Hematopoietic multipotent progenitor cell treated with erythropoietin and hydrocortisone succinate and interleukin-3 and kit ligand, for 8 days (in vitro differentiated cells): Measurements from ENCODE around the gene GIMAP8.
"Not testable (repeated sequence)": the region's sequence is repeated elsewhere in the genome, so short reads cannot be mapped to it uniquely, and the experiment has no call there.

Source experiments
- DNase-seq: peaks from one replicate; pipeline ENCODE4 v3.0.0-alpha.2; 2015

The GIMAP8 gene

DNA sequence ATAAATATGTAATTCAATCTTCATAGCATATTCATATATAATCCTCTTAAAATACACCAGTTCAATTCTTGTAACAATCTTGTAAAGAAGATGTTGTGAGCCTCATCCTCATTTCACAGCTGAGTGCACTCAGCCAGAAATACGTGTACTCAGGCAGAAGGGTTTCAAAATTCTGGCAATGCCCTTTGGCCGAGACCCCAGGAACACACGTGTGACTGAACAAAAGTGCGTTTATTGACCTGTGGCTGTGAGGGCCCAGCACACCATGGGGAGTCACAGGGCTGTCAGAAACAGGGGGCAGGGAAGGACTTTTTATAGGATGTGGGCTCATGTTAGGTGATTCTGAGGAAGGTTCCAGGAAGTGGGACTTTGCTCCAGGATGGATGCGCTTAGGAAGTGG is 21.5 kb downstream of the GIMAP8 start:
- DNase-seq, result no peak

GRCh38 chr7:150473902-150474301 is 23.5 kb downstream of the GIMAP8 start:
- DNase-seq, result no peak

DNA sequence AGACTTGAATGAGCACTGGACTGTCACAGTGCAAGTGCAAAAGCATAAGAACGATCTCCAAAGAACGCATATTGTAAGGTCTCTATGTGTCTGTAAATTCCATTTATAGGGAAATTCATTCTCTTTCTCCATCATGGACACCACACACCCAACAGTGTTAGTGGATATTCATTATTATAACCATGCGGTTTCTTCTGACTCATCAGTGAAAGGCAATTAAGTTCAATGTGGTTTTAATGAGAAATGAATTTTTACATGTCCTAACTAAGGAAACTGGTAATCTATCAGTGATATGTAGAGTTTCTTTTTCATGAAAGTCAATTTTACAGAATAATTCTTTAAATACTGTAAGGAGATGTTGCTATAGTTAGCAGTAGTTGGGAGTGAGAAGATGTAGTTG is 25.9 kb downstream of the GIMAP8 start:
- no peak for DNase-seq

- no peak for DNase-seq
These were observed 26.6 kb downstream of the GIMAP8 start for GRCh38 chr7:150476819-150477631.

- DNase-seq, result no peak
These were observed 28.7 kb downstream of the GIMAP8 start for GRCh38 chr7:150479023-150479716.

GRCh38 chr7:150481186-150481920 is 30.9 kb downstream of the GIMAP8 start:
- no peak for DNase-seq

DNA sequence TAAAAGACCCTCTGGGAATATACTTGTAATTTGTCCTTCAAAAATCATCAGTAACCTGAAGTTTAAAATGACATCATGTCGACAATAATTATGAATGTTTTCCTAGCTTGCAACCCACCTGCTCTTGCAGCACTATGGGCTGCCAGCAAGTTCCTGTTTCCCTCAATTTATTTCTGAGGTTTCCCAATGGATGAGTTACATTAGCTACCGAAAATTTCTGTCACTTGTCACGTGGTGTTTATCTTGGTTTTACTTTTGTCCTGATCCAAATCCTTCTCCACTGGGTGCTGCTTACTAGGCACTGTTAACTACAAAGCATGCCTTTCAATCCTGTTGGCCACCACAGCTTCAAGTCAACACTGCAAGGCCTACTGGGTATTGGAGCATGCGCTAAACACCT is 31.5 kb downstream of the GIMAP8 start:
- no peak for DNase-seq

GRCh38 chr7:150483514-150483913 is 33.1 kb downstream of the GIMAP8 start:
- not testable (repeated sequence) for DNase-seq

GRCh38 chr7:150484071-150484470 is 33.6 kb downstream of the GIMAP8 start:
- not testable (repeated sequence) for DNase-seq

DNA sequence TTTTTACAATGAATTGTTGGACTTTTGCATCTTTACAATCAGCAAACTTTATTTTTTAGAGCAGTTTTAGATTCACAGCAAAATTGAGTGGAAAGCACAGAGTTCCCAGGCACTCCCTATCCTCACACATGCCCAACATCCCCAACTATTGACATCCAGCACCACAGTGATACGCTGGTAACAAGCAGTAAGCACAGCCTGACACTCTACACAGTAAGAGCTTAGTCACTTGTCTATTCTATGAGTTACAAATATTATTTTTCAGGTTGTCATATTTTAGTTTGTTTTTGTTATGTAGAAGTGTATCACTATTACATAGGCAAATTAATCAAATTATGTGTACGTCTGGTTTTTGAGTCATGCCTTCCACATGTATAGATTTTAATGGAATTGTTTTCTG is 37.2 kb downstream of the GIMAP8 start:
- no peak for DNase-seq

DNA sequence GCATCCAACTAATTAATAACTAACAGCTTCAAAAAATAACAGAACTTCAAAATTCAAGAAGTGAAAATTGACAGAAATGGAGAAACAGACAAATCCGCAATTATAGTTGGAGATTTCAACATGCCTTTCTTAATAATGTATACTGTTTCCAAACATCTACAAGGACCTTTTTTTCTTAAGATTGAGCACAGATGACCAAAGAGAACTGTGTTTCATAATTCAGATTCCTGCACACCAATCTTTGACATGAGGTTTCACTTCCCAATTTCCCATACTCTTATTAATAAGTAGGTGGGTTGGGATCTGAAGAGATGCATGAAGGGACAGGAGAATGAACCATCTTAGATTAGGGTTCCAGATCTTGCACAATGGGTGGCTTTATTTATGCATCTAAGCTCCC is 39.4 kb downstream of the GIMAP8 start:
- no peak for DNase-seq

DNA sequence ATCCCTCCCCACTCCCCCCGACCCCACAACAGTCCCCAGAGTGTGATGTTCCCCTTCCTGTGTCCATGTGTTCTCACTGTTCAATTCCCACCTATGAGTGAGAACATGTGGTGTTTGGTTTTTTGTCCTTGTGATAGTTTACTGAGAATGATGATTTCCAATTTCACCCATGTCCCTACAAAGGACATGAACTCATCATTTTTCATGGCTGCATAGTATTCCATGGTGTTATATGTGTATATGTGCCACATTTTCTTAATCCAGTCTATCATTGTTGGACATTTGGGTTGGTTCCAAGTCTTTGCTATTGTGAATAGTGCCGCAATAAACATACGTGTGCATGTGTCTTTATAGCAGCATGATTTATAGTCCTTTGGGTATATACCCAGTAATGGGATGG is 43.0 kb downstream of the GIMAP8 start:
- DNase-seq, result not testable (repeated sequence)

- no peak for DNase-seq
These were observed 52.1 kb downstream of the GIMAP8 start for GRCh38 chr7:150502519-150502918.

- no peak for DNase-seq
These were observed 52.7 kb downstream of the GIMAP8 start for GRCh38 chr7:150503155-150503554.

DNA sequence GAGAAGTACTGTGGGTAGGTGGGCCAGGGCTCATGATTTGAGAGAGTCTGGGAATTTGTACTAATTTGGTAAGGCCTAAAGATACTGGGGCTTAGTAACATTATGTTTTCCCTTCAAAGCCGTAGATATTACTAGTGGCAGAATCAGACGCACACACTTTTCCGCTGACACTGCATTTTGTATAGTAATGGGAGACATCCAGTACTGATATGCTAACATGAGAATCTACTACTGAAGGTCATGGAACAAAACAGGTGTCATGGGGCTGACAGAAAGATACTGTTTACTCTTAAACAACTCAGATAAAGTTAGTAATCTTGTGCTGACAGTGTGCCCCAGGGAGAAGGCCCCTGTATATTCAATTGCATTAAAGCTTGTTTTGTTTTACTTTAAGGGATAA is 53.2 kb downstream of the GIMAP8 start:
- DNase-seq, result no peak

DNA sequence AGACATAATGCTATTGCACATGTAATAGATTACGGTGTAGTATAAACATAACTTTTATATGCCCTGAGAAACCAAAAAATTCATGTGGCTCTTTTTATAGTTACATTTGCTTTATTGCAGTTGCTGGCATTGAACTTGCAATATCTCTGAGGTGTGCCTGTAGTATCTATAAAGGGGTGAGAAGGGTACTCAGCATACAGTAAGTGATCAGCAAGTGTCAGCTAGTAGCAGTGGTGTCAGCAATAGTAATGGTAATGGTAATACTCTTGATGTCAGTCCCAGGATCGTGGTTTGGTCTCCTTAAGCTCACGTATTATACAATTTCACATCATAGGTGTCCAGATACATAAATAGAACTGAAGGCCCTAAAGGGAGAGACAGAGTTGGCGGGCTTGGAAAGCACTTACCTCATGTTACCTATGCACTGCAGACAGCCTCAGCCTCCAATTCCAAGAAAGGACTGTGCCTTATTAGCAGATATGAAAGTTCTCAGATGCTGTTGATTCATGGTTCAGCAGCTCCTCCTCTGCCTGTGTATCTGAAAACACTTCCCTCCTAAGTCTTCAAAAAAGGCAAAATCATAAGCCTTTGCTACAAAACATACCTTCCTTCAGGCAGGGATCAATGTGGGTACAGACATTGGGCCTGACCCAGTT is 57.6 kb downstream of the GIMAP8 start:
- DNase-seq, result no peak

- DNase-seq, result no peak
These were observed 60.6 kb downstream of the GIMAP8 start for GRCh38 chr7:150511048-150511447.

DNA sequence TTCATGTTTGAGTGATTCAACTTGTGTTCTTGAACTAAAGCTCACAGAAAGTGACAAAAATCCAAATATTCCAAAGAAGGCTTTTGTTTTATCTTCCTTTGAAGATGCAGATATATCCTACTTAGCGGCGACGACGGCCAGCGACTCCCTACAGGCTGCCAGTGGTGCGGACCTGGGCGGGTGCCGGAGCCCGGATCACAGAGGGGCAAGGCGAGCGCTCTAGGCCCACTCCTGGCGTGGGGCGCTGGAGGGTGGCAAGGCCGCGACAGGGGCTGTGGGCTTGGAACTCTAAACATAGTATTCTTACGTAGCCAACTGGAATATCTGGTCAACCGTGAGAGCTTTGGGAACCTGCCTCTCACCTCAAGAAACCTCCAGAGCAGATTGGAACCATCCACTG is 63.3 kb downstream of the GIMAP8 start:
- DNase-seq, result no peak

DNA sequence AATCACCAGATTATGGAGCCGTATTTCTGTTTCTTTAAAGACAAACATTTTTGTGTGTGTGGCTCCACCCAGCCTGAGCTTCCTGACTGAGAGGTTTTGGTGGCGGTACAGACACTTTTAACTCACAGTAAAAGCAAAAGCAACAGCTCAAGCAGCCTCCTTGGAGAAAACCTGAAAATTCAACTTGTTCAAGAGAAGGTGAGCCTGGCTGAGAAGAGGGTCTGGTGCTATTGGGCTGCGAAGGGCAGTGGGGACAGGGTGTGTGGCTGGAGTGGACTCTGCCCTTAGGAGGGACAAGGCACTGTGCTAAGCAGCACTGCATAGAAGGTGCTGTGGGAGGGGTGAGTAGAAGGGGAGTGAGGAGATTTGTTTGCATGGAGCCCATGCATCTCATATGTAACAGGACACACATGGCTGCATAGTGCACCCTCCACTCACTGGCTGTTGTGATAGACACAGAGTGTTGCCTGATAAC is 64.4 kb downstream of the GIMAP8 start, which contains the start of gene GIMAP7:
GIMAP7 (plus strand) TSS at position 125 of the 475 bp plus-strand sequence. CDS start 5,103 bp downstream, outside the sequence.
- DNase-seq, result no peak

DNA sequence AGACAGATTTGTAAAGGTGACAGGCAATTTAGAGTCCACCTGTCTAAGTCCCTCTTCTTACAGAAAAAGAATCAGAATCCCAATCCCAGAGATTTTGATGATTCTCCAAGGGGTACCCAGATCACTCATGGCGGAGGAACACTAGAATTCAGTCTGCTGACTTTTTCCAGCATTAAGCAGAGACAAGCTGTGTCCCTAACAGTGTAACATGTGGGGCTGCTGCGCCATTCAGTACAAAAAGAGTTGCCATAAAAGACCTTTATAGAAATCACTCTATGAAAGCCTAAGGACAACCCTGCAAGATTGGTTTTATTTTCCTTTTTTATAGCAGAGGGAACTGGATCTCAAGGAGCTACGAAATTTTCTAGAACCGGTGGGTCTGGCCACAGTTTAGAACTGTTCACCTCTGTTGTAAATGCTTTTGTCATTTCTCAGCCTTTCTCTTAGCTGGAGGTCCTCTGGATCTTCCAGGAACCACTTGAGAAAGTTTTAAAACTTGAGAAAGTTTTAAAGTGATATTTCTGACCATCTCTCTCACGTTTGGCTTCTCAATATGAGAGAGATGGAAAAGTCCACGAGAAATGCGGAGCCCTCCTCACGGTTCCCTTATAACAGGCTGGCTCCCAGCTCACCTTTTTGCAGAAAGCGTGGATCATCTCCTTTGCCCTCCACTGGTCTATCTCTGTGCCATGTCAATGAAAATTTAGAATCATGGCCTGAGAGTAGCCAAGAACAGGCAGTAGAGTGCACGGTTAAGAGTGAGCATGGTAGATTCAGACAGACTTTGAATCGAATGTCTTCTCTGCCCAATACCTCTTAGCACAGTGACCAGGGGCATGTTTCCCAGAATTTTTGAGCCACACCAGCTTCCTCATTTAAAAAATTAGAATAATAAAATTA is 65.1 kb downstream of the GIMAP8 start:
- DNase-seq, result no peak

GRCh38 chr7:150516956-150517745 is 66.7 kb downstream of the GIMAP8 start:
- no peak for DNase-seq
